KMS-11 (cell line): Measurements from ENCODE around the gene ATP5PB.

Experiments
- H2AFZ ChIP-seq: fragments of 200-600 bp; sonication (generic); 2 replicates; pipeline ENCODE4 v1.6.1; 2016; ENCODE audit warnings: antibody characterized with exemption, mixed run types, low read depth
- H3K27ac ChIP-seq: fragments of 200-600 bp; sonication (generic); 2 replicates; pipeline ENCODE4 v1.6.1; 2016; ENCODE audit warnings: mild to moderate bottlenecking, mixed run types
- H3K27me3 ChIP-seq: fragments of 200-600 bp; sonication (generic); 2 replicates; pipeline ENCODE4 v1.6.1; 2017; ENCODE audit warnings: mild to moderate bottlenecking, low read depth, mixed run types, moderate library complexity; ENCODE audit not compliant: insufficient read depth
- H3K36me3 ChIP-seq: fragments of 200-600 bp; sonication (generic); 2 replicates; pipeline ENCODE4 v1.6.1; 2017; ENCODE audit warnings: mild to moderate bottlenecking, mixed run types; ENCODE audit not compliant: insufficient read depth
- H3K4me1 ChIP-seq: fragments of 200-600 bp; sonication (generic); 2 replicates; pipeline ENCODE4 v1.6.1; 2016; ENCODE audit warnings: mild to moderate bottlenecking, low read depth, mixed run types; ENCODE audit not compliant: poor library complexity, severe bottlenecking
- H3K4me2 ChIP-seq: fragments of 200-600 bp; sonication (generic); 2 replicates; pipeline ENCODE4 v1.7.0; 2016; ENCODE audit warnings: mild to moderate bottlenecking, mixed run types
- H3K4me3 ChIP-seq: fragments of 200-600 bp; sonication (generic); IDR thresholded peaks from 2 replicates; pipeline ENCODE4 v1.6.1; 2017; ENCODE audit warnings: low read depth, low read length, mixed read lengths; ENCODE audit not compliant: insufficient read depth
- H3K79me2 ChIP-seq: fragments of 200-600 bp; sonication (generic); 2 replicates; pipeline ENCODE4 v1.6.1; 2016; ENCODE audit warnings: low read depth, mixed run types; ENCODE audit not compliant: insufficient read depth
- H3K9ac ChIP-seq: fragments of 200-600 bp; sonication (generic); 2 replicates; pipeline ENCODE4 v1.6.1; 2016; ENCODE audit warnings: mild to moderate bottlenecking, mixed run types
- H4K20me1 ChIP-seq: fragments of 200-600 bp; sonication (generic); 2 replicates; pipeline ENCODE4 v1.6.1; 2016; ENCODE audit warnings: mild to moderate bottlenecking, mixed run types; ENCODE audit not compliant: insufficient read depth
- TF ChIP-seq, protein P1 (sequence below): fragments of 200-600 bp; sonication (generic); conservative IDR thresholded peaks from 2 replicates; pipeline ENCODE4 v1.6.1; 2017; ENCODE audit warnings: low read depth, mild to moderate bottlenecking, antibody characterized with exemption, low read length, moderate library complexity, mixed read lengths

ATP5PB gene

DNA sequence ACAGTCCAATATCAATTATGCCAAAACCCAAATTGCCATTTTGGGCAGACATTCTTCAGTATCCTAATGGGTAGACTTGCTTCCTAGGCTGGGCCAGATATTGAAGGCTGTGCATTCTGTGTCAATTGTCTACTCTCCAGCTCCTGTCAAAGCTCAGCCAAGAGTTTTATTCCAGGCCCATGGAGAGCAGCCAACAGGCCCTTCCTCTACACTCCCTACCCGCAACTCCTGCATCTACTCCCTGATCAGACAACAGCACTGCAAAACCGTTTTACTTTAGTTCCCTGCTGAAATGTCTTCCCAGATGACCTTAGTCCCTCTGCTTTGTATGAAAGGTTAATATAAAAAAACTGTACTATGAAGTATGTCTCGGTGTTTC, 60.7 kb downstream of the ATP5PB start:
- Histone ChIP-seq H2AFZ (no peak overlapping the region), H3K4me2 (no peak overlapping the region), H3K9ac (no peak overlapping the region), H3K4me3 (no peak overlapping the region), H3K27me3 (no peaks in the 10 kb centered on the region), H4K20me1 (no peaks in the 10 kb centered on the region), H3K4me1 (peaks cover 64% of the 10 kb centered on the region), H3K79me2 (no peaks in the 10 kb centered on the region), H3K36me3 (no peaks in the 10 kb centered on the region), H3K27ac (no peak overlapping the region)
- TF ChIP-seq, protein P1, sequence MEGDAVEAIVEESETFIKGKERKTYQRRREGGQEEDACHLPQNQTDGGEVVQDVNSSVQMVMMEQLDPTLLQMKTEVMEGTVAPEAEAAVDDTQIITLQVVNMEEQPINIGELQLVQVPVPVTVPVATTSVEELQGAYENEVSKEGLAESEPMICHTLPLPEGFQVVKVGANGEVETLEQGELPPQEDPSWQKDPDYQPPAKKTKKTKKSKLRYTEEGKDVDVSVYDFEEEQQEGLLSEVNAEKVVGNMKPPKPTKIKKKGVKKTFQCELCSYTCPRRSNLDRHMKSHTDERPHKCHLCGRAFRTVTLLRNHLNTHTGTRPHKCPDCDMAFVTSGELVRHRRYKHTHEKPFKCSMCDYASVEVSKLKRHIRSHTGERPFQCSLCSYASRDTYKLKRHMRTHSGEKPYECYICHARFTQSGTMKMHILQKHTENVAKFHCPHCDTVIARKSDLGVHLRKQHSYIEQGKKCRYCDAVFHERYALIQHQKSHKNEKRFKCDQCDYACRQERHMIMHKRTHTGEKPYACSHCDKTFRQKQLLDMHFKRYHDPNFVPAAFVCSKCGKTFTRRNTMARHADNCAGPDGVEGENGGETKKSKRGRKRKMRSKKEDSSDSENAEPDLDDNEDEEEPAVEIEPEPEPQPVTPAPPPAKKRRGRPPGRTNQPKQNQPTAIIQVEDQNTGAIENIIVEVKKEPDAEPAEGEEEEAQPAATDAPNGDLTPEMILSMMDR = no peak

DNA sequence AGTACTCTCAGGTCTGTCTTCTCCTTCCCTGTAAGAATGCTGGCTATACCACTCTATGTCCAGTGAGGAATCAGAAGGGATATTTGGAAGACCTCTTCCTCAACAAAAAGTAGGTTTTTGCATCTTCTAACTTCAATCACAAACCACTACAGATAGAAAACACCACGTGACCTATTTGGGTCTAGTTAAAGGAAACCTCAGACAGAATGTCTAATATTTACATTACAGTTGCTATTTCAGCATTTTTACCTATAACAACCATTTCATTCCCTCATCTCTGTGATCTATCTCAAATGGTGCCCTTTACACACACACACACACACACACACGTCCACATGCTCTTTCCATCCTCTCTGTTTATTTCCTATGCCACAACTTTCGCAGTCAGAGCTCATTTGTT, 62.1 kb downstream of the ATP5PB start:
- TF ChIP-seq, protein P1 = no peak
- H3K79me2 ChIP-seq = no peaks in the 10 kb centered on the region
- no peaks in the 10 kb centered on the region for H3K36me3 ChIP-seq
- H3K27ac ChIP-seq = no peak overlapping the region
- no peaks in the 10 kb centered on the region for H3K27me3 ChIP-seq
- H4K20me1 ChIP-seq = no peaks in the 10 kb centered on the region
- H3K4me2 ChIP-seq = no peak overlapping the region
- no peak overlapping the region for H3K4me3 ChIP-seq
- no peak overlapping the region for H2AFZ ChIP-seq
- peaks cover 61% of the 10 kb centered on the region for H3K4me1 ChIP-seq
- H3K9ac ChIP-seq = no peak overlapping the region
